K562 (cell line): ENCODE data around the gene PRR5. TPM values are rescaled to one million over a fixed set of nuclear protein-coding genes. Genes with fewer than 3 reads are reported as not detected.
A peak's percentile ranks its signal among the peaks of the same experiment; 100 is the strongest.

ENCODE experiments used
- ATAC-seq: fragments of 200-7000 bp; cut with Tn5 transposase; 3 replicates; pipeline ENCODE4 v1.9.1; 2020; ENCODE audit warnings: moderate library complexity
- BruUV-seq: library from RNA; stranded (reverse); fragments of 400-500 nt; replicated peaks from 2 replicates; lab custom pipeline; 2021; lab: Mats Ljungman, UMichigan
- CTCF ChIA-PET: fragments of 300-600 bp; formaldehyde crosslinking; extraction: SDS; loops from one replicate; lab custom pipeline; 2021; ENCODE audit warnings: low intra/inter-chr PET ratio; lab: Yijun Ruan, JAX
- POLR2A ChIA-PET: fragments of 300-600, 350-650 bp; sonication (Branson Sonifier 250); formaldehyde crosslinking; extraction: SDS; loops from one replicate; lab custom pipeline; 2021; ENCODE audit warnings: antibody characterized with exemption, inconsistent platforms; lab: Yijun Ruan, JAX
- DNase-seq, 4 experiments: peaks; one replicate each; pipeline versions ENCODE4 v3.0.0 to v3.0.0-alpha.2; 2011 to 2018; ENCODE audit warnings: low spot score in 3 of 4, mixed read lengths in 3 of 4; ENCODE audit errors: extremely low read depth in 1 of 4
- FAIRE-seq: peaks from 2 replicates; lab custom pipeline; 2011; peaks lifted over from hg19 to GRCh38; lab: Jason Lieb, UNC
- H2AFZ ChIP-seq: 2 replicates; pipeline ENCODE4 v1.6.0; 2011; ENCODE audit warnings: low read depth, low read length, control low read depth, inconsistent platforms
- H3K27ac ChIP-seq: fragments of 200-600 bp; 3 replicates; pipeline ENCODE4 v1.8.0; 2011; ENCODE audit warnings: low read depth, mild to moderate bottlenecking, control low read depth, inconsistent platforms, low read length, moderate library complexity, mixed read lengths; ENCODE audit errors: extremely low read depth
- H3K27me3 ChIP-seq, 2 experiments: fragments of 300-600 bp in 1 of 2; 2 replicates in 1 of 2; 3 replicates in 1 of 2; pipeline versions ENCODE4 v1.6.0 to v1.8.0; 2011; ENCODE audit warnings: inconsistent platforms in 2 of 2, low read length in 2 of 2, mild to moderate bottlenecking in 1 of 2, mixed read lengths in 1 of 2, moderate library complexity in 1 of 2; ENCODE audit not compliant: control insufficient read depth in 2 of 2, insufficient read depth in 2 of 2
- H3K36me3 ChIP-seq: fragments of 300-600 bp; 3 replicates; pipeline ENCODE4 v1.8.0; 2011; ENCODE audit warnings: mild to moderate bottlenecking, low read length, inconsistent platforms; ENCODE audit not compliant: control insufficient read depth, insufficient read depth
- H3K4me1 ChIP-seq, 2 experiments: fragments of 200-600 bp in 1 of 2; replicated peaks in 1 of 2; 2 replicates in 1 of 2; 3 replicates in 1 of 2; pipeline versions ENCODE4 v1.5.1 to v1.8.0; 2011; ENCODE audit warnings: inconsistent platforms in 2 of 2, low read length in 2 of 2, mild to moderate bottlenecking in 1 of 2, mixed read lengths in 1 of 2, moderate library complexity in 1 of 2; ENCODE audit not compliant: control insufficient read depth in 2 of 2, insufficient read depth in 2 of 2
- H3K4me2 ChIP-seq: 2 replicates; pipeline ENCODE4 v1.6.1; 2011; ENCODE audit warnings: low read length, control low read depth, inconsistent platforms, mixed read lengths; ENCODE audit not compliant: insufficient read depth
- H3K4me3 ChIP-seq: fragments of 200-600 bp; sonication (generic), shearing (Covaris generic); 2 replicates; pipeline ENCODE4 v1.5.1; 2016; ENCODE audit warnings: control low read depth, inconsistent platforms
- H3K79me2 ChIP-seq: fragments of 200-600 bp; 3 replicates; pipeline ENCODE4 v1.8.0; 2011; ENCODE audit warnings: low read length, inconsistent platforms; ENCODE audit not compliant: control insufficient read depth, insufficient read depth
- H3K9ac ChIP-seq, 2 experiments: 2 replicates each; pipeline versions ENCODE4 v1.6.0 to v1.6.1; 2011; ENCODE audit warnings: low read depth in 2 of 2, low read length in 2 of 2, control low read depth in 1 of 2, inconsistent platforms in 1 of 2, mild to moderate bottlenecking in 1 of 2, mixed read lengths in 1 of 2; ENCODE audit not compliant: insufficient read depth in 1 of 2
- H3K9me1 ChIP-seq: one replicate; pipeline ENCODE4 v1.6.0; 2011; ENCODE audit warnings: inconsistent platforms, mild to moderate bottlenecking, low read length, moderate library complexity; ENCODE audit not compliant: control insufficient read depth, insufficient read depth
- H3K9me3 ChIP-seq: replicated peaks from 2 replicates; pipeline ENCODE4 v1.5.1; 2011; ENCODE audit warnings: low read depth, low read length, inconsistent platforms; ENCODE audit not compliant: control insufficient read depth, insufficient read depth
- H4K20me1 ChIP-seq: replicated peaks from 2 replicates; pipeline ENCODE4 v1.6.1; 2011; ENCODE audit warnings: low read length, inconsistent platforms, mixed read lengths; ENCODE audit not compliant: control insufficient read depth, insufficient read depth
- CC2D1A ChIP-seq: fragments of 450-650 bp; IDR thresholded peaks from 2 replicates; pipeline ENCODE4 v1.6.1; 2017; ENCODE audit warnings: mild to moderate bottlenecking
- DACH1 ChIP-seq: fragments of 450-650 bp; IDR thresholded peaks from 2 replicates; pipeline ENCODE4 v1.6.1; 2018; ENCODE audit not compliant: partially characterized antibody
- HINFP ChIP-seq: fragments of 450-650 bp; conservative IDR thresholded peaks from 2 replicates; pipeline ENCODE4 v1.6.1; 2016; ENCODE audit warnings: missing genetic modification characterization, low read depth, mild to moderate bottlenecking, control low read depth, missing compliant biosample characterization
- STAT5A ChIP-seq: IDR thresholded peaks from 2 replicates; pipeline ENCODE4 v1.6.1; 2012; ENCODE audit warnings: low read length, inconsistent platforms, borderline replicate concordance
- THRB ChIP-seq: fragments of 450-650 bp; formaldehyde crosslinking; conservative IDR thresholded peaks from 2 replicates; pipeline ENCODE4 v1.4.0; 2022; ENCODE audit warnings: mild to moderate bottlenecking, missing genetic modification characterization
- WGBS: fragments of 100-300 bp; shearing (Covaris generic); methylation state at CpG from one replicate; pipeline ENCODE4 v1.1.6; 2016; ENCODE audit warnings: low coverage, mixed read lengths; ENCODE audit not compliant: insufficient coverage; ENCODE audit errors: missing lambda C conversion rate; 5-methylcytosine and 5-hydroxymethylcytosine counted together
- in situ Hi-C: fragments of 300-500 bp; cut with MboI; formaldehyde crosslinking; loops from 4 replicates; pipeline ENCODE4 v1.15.0; 2018; ENCODE audit warnings: inconsistent platforms, mixed read lengths
- intact Hi-C: fragments of 100-400 bp; cut with micrococcal nuclease; formaldehyde crosslinking; loops from 2 replicates; pipeline ENCODE4 v1.14.2; 2022
- polyA plus RNA-seq, 8 experiments: library from polyadenylated mRNA; depleted of rRNA in 4 of 8; stranded (reverse) in 5 of 8; unstranded in 3 of 8; fragments of >200 nt; fragmentation: Nextera tagmentation in 2 of 8; fragmentation: Illumina TruSeq in 1 of 8; extraction: Ambion mirVana in 2 of 8; extraction: Trizol in 1 of 8; gene quantifications; 2 replicates each; pipeline versions ENCODE4 v1.2.1 to v1.2.3, GENCODE V29; 2011 to 2014; ENCODE audit warnings: inconsistent platforms in 1 of 8, missing spikeins in 1 of 8
- total RNA-seq, 7 experiments: library from RNA; depleted of rRNA in 6 of 7; stranded (reverse); fragments of >200 nt in 6 of 7; fragmentation: Illumina TruSeq in 2 of 7; extraction: Trizol in 2 of 7; gene quantifications; 2 replicates each; pipeline versions ENCODE4 v1.2.1 to v1.2.3, GENCODE V29; 2011 to 2021; ENCODE audit warnings: low replicate concordance in 1 of 7

PRR5 gene
- total and polyA plus RNA-seq, 9 of the 15 experiments (the other 6 are each of a cell fraction or from before 2014, with no cell fraction given): 0.13 to 21.0 (median 7.5) TPM

GRCh38 chr22:44755417-44755816 is 53.4 kb downstream of the PRR5 start:
- WGBS: 27% methylated on average over 6 of the region's 6 CpGs
- in situ Hi-C loops (no loop called here), intact Hi-C loops (no loop called here)
- DNase-seq (no peak), FAIRE-seq (no peak), ATAC-seq (0 out of 3 replicates have a peak, but pooled peaks have one; percentile 38)
- Histone ChIP-seq H3K4me1 (peaks cover 0 to 15% of the 10 kb centered on the region in 2 experiments; a peak in 2 of 5 replicates), H3K9ac (no peak overlapping the region), H2AFZ (no peak overlapping the region), H3K27me3 (peaks cover 7 to 38% of the 10 kb centered on the region in 2 experiments; a peak in 3 of 5 replicates), H3K9me3 (no peaks in the 10 kb centered on the region), H3K4me3 (no peak overlapping the region), H3K9me1 (no peaks in the 10 kb centered on the region), H3K4me2 (no peak overlapping the region), H3K79me2 (no peaks in the 10 kb centered on the region), H4K20me1 (0 out of 2 replicates have a peak, but pooled peaks cover 4% of the 10 kb centered on the region), H3K27ac (no peak overlapping the region), H3K36me3 (no peaks in the 10 kb centered on the region)
- TF ChIP-seq STAT5A (no peak), HINFP (tag) (no peak), CC2D1A (no peak)
- CTCF ChIA-PET: no interaction called here
- POLR2A ChIA-PET: no interaction called here
- BruUV-seq: no TSS peak

GRCh38 chr22:44755956-44756361 is 54.0 kb downstream of the PRR5 start:
- intact Hi-C loops: no loop called here
- Histone ChIP-seq H3K4me1 (peaks cover 0 to 15% of the 10 kb centered on the region in 2 experiments; a peak in 2 of 5 replicates), H2AFZ (no peak overlapping the region), H3K9ac (no peak overlapping the region), H3K36me3 (no peaks in the 10 kb centered on the region), H3K9me1 (no peaks in the 10 kb centered on the region), H3K4me2 (no peak overlapping the region), H3K9me3 (no peaks in the 10 kb centered on the region), H3K79me2 (no peaks in the 10 kb centered on the region), H4K20me1 (0 out of 2 replicates have a peak, but pooled peaks cover 4% of the 10 kb centered on the region), H3K4me3 (no peak overlapping the region), H3K27me3 (peaks cover 7 to 38% of the 10 kb centered on the region in 2 experiments; a peak in 3 of 5 replicates), H3K27ac (no peak overlapping the region)
- no peak for TF ChIP-seq THRB (CRISPR knock-in tag)
- no peak for TF ChIP-seq DACH1
- in situ Hi-C loops: no loop called here
- ATAC-seq (no peak), FAIRE-seq (no peak), DNase-seq (no peak)
- WGBS: 10% methylated on average over 8 of the region's 9 CpGs
- BruUV-seq: no TSS peak
- POLR2A ChIA-PET: no interaction called here
- CTCF ChIA-PET: no interaction called here
